Measurements from ENCODE around the gene PROX1.

PROX1 gene

GRCh38 chr1:214021321-214021720 lies 33.5 kb downstream of the PROX1 start:
- no peak for DNase-seq (ENCODE audit: low read depth, low spot score)

GRCh38 chr1:214022229-214022791 lies 34.5 kb downstream of the PROX1 start:
- no peak for DNase-seq (ENCODE audit: low read depth, low spot score)

DNA sequence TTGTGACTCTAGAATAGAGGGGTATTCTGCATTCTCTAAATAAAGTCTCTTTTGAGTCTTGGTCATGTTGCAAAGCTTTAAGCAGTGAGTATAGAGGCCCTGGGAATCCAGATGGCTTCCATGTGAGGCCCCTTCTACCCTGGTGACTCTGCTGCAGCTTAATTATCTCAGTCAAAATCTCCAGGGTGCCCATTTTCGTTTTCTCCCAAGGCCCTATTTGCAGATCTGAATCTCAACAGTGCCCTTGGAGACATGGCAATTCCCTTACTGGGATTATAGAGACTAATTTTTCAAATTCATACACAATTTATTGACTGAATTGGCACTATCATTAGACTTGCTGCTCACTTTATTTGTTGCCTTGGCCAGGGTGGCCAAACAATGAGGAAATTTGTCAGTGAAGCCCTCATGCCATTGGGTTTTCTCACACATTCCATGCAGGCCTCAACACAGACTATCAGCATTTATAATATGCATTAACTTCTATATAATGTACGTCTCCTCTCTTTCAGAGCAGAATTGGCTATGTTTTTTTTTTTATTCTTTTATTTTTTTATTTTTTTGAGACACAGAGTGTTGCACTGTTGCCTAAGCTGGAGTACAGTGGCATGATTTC lies 35.1 kb downstream of the PROX1 start:
- no peak for DNase-seq (ENCODE audit: low read depth, low spot score)

- no peak for DNase-seq (ENCODE audit: low read depth, low spot score)
These were observed 39.2 kb downstream of the PROX1 start for GRCh38 chr1:214026985-214027384.

GRCh38 chr1:214027498-214027897 lies 39.7 kb downstream of the PROX1 start:
- DNase-seq (ENCODE audit: low read depth, low spot score) = no peak

- DNase-seq (ENCODE audit: low read depth, low spot score) = no peak
These were observed 40.3 kb downstream of the PROX1 start for GRCh38 chr1:214028095-214028494.

DNA sequence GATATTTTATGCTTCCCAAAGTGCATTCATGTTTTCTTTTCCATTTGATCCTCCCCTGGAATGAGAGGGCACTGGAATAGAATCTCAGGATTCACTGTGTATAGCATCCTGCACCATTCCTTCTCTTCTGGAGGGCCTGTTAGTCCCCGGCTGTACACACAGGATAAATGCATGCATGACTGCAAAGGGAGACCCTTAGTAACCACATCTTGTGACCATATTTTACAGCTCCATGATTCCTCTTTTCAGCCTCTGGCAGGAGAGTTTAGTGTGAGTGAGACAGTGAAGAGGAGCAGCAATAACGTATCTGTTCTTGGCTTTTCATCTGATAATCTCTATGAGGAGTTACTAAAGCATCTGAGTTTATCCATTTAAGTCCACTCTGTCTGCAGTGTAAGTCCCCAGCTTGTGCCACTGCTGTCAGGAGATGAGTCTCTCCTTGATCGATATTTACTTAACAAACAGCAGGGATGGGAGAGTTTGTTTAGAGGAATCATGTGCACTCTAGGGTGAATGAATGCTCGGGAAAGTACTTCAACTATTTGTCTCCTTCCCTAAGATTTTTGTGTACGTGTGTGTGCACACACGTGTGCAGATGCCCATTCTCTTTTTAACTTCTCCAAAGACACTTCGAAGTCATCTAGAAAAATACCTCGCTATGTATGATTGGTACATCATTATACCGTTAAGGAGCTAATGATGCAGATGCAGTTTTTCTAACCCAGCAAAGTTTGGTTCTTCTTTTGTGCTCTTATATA lies 41.1 kb downstream of the PROX1 start:
- DNase-seq (ENCODE audit: low read depth, low spot score) = no peak

- DNase-seq (ENCODE audit: low read depth, low spot score) = peak; percentile 71
These were observed 42.0 kb downstream of the PROX1 start for GRCh38 chr1:214029796-214030195.

GRCh38 chr1:214031267-214031650 lies 43.5 kb downstream of the PROX1 start:
- no peak for DNase-seq (ENCODE audit: low read depth, low spot score)

- no peak for DNase-seq (ENCODE audit: low read depth, low spot score)
These were observed 49.7 kb downstream of the PROX1 start for GRCh38 chr1:214037468-214037867.

- no peak for DNase-seq (ENCODE audit: low read depth, low spot score)
These were observed 51.7 kb downstream of the PROX1 start for GRCh38 chr1:214039394-214040018.

GRCh38 chr1:214043167-214043566 lies 55.4 kb downstream of the PROX1 start:
- no peak for DNase-seq (ENCODE audit: low read depth, low spot score)

- peak; percentile 17 for DNase-seq (ENCODE audit: low read depth, low spot score)
These were observed 56.9 kb downstream of the PROX1 start for GRCh38 chr1:214044438-214045214.

DNA sequence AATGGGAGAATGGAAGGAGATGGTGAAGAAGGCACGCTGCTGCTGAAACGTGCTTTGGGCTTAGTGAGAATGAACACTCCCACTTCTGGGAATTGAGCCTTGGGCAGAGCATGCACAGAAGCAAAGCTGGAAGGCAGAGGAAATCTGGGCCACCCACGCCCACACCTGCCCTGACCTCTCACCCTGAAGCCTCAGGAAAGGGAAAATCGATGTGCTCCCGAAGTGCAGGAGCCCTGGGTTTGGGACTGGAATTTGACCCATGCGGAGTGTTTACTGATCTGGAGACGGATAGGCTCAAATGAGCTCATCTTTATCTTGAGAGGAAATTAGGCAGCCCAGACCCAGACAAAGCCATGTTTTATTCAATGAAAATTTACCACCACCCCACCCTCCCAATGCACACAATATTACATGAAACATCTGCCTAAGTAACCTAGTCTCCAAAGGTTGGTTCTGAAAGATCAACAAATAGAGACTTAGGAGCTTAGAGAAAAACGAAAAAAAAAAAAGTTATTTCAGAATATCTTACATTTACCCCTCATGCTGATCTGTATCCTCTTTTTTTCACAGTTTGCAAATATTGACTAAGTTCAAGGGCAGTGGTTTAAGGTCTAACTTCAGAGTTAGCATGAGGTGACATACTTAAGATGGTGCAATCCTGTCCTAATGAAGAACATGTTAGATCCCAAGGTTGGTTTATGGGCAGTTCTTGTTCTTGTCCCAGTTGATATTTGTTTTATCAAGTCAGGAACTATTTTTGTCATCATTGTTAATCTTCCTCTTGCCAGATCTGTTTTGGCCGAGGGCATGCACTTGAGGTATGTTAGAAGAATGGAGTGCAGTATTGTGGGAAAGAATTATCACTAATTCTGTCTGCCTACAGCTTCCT lies 63.0 kb downstream of the PROX1 start:
- DNase-seq (ENCODE audit: low read depth, low spot score) = no peak

- no peak for DNase-seq (ENCODE audit: low read depth, low spot score)
These were observed 64.0 kb downstream of the PROX1 start for GRCh38 chr1:214051786-214052185.

DNA sequence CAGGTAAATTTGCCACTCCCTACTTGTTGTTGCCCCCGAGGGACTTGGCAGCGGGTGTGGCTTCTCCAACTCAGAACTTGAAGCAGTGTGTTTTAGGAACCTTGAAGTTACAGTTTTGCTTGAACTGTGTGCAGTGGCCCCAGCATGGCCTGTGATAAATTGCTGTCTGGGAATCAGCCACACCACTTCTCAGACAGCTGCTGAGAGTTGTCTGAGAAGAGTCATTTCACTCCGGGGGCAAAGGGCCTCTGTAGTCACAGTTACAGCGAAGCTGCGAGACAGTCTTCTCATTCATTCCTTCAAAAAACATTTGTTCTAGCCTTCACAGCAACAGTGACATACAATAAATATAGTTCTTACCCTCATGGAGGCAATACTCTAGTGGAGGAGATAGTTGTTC lies 70.3 kb downstream of the PROX1 start:
- no peak for DNase-seq (ENCODE audit: low read depth, low spot score)

DNA sequence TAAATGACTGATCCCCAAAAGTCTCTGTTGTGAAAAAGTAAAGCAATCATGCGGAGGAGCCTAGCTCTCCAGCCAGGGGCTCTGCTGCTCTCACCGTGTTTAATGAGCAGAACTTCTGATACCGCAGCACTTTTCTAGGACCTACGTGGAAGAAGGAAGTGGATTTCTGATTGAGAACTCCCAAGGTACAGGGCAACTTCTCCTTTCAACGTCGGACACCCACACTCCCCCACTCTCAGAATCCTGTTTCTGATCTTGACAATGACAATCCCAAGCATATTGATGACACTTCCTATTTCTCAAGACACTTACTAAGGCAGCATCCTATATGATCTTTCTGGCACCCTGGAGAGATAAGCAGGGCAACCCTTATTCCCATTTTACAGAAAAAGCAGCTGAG lies 78.4 kb downstream of the PROX1 start:
- no peak for DNase-seq (ENCODE audit: low read depth, low spot score)

GRCh38 chr1:214066936-214067335 lies 79.2 kb downstream of the PROX1 start:
- DNase-seq (ENCODE audit: low read depth, low spot score) = no peak

DNA sequence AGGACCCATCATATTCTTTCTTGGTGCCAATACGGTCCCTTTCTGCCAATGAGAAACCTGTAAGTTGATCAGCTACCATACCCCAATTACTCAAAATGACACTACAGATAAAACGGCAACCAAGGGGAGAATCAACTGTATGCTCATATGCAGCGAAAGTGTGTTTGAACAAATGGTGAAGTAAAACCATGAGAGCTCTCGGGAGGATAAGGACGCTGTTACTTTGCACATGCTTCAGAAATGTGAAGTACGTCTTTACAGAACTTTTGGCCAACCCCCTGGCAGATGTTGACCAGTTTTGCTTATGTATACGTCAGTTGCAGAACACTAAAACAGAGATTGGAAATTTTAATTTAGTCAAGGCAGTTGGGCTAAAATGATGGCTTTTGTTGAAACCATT lies 79.6 kb downstream of the PROX1 start:
- no peak for DNase-seq (ENCODE audit: low read depth, low spot score)

DNA sequence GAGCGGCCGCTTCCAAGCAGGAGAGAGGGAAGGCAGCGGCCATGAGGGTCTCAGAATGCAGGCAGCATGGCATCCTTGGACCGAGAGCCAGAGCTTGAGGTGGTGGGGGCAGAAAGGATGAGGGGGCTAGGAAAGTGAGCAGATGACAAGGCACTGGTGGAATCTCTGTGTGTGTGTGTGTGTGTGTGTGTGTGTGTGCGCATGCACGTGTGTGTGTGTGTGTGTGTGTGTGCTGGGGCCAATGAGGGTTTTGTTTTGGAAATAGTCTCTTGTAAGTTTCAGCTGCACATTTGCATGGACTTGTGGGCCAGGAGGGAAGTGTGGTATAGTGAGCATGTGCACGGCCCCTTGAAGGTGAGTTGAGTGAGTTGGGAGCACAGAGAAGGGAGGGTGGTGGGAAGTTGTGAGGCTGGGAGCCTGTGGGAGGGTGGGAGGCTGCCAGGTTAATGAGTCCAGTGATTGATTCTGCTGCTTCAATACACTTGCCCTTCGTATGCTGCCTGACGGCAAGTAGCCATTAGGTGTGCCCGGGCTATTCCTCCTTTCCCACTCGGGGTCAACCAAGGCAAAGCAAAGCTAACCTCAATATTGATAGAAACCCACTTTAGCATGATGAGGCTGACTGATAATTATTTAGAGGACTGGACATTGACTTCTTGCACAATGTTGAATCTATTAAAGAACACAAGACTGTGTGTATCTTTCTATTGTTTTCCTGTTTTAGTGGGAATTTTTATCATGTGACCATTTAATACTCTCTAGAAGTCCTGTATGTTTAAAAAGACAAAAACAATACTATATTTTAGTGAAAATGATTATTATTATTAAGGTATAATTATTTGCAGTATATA lies 80.3 kb downstream of the PROX1 start:
- DNase-seq (ENCODE audit: low read depth, low spot score) = no peak
